ENCODE data around the gene NT5DC1. TPM values are rescaled to one million over a fixed set of nuclear protein-coding genes. Genes with fewer than 3 reads are reported as not detected.

The NT5DC1 gene
- polyA plus RNA-seq, 3 donors, result 18.2 to 39.0 (median 28.3) TPM

DNA sequence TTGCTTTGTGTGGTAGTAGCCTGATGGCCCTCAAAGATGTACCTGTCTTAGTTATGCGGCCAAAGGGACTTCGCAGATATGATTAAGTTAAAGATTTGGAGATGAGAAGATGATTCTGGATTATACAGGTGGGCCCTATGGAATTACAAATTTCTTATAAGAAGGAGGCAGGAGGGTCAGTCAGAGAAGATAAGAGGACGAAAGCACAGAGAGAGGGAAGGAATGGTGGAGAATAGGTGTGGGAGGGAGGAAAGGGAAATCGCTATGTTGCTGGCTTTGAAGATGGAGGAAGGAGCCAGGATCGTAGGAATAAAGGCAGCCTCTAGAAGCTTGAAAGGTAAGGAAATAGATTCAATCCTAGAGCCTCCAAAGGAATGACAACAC is 180.3 kb downstream of the NT5DC1 start:
- WGBS (ENCODE audit: insufficient coverage), result 96% methylated on average over 3 of the region's 5 CpGs

DNA sequence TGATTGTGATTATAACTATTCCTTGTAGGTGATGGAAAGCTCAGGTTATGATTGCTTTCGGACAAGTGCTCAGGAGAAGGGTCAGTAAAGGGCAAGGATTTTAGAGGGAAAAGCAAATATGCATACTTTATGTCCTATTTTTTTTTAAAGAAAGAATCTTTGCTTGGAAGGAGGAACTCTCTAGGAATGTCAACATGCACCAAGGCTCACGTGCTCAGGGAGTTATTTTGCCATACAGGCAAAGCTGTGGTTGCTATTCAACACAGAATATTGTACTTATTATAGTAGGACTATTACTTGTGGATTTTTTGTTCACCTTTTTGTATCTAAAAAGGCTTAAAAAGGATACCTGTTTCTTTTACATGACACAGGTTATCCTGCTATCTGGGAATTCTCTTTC is 182.0 kb downstream of the NT5DC1 start:
- TF ChIP-seq, protein P1, sequence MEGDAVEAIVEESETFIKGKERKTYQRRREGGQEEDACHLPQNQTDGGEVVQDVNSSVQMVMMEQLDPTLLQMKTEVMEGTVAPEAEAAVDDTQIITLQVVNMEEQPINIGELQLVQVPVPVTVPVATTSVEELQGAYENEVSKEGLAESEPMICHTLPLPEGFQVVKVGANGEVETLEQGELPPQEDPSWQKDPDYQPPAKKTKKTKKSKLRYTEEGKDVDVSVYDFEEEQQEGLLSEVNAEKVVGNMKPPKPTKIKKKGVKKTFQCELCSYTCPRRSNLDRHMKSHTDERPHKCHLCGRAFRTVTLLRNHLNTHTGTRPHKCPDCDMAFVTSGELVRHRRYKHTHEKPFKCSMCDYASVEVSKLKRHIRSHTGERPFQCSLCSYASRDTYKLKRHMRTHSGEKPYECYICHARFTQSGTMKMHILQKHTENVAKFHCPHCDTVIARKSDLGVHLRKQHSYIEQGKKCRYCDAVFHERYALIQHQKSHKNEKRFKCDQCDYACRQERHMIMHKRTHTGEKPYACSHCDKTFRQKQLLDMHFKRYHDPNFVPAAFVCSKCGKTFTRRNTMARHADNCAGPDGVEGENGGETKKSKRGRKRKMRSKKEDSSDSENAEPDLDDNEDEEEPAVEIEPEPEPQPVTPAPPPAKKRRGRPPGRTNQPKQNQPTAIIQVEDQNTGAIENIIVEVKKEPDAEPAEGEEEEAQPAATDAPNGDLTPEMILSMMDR (IDR thresholded peaks at IDR 0.05), result no peak
- no peaks in the 10 kb centered on the region for H3K27me3 ChIP-seq (ENCODE audit: control insufficient read depth in 2 of 2, insufficient read depth in 2 of 2, low read length in 2 of 2)
- peaks cover 0 to 7% of the 10 kb centered on the region in 2 donors for H3K36me3 Mint-ChIP-seq
- peaks cover 18 to 20% of the 10 kb centered on the region in 2 donors for H3K4me1 ChIP-seq (ENCODE audit: control insufficient read depth in 1 of 2, insufficient read depth in 2 of 2, low read length in 2 of 2)
- peaks cover 18% of the 10 kb centered on the region for H3K4me1 Mint-ChIP-seq
- no peak overlapping the region for H2AFZ ChIP-seq (ENCODE audit: insufficient read depth, low read depth, low read length, poor library complexity, severe bottlenecking)
- peaks cover 19% of the 10 kb centered on the region for H3K79me2 ChIP-seq (ENCODE audit: insufficient read depth, low read length)
- H3K4me3 ChIP-seq (replicated peaks in 1 of 3; ENCODE audit: low read depth in 2 of 3, low read length in 3 of 3), result no peak overlapping the region
- no peak overlapping the region for H3K27ac ChIP-seq (ENCODE audit: low read depth in 1 of 2, low read length in 2 of 2)
- H3K4me2 ChIP-seq (replicated peaks; ENCODE audit: extremely low read depth, low read length, poor library complexity, severe bottlenecking), result no peak overlapping the region
- no peaks in the 10 kb centered on the region for H3K9me3 ChIP-seq (replicated peaks in 1 of 2; ENCODE audit: control insufficient read depth in 1 of 2, insufficient read depth in 1 of 2, low read length in 2 of 2)
- peaks cover 0 to 2% (median 1%) of the 10 kb centered on the region in 3 donors for H3K27me3 Mint-ChIP-seq (ENCODE audit: low read depth in 3 of 3)
- H3K27ac Mint-ChIP-seq, result no peak overlapping the region
- H3K9me3 Mint-ChIP-seq, result peaks cover 0 to 6% (median 0%) of the 10 kb centered on the region in 7 donors
- H3K9ac ChIP-seq (ENCODE audit: insufficient read depth, low read length, poor library complexity, severe bottlenecking), result no peak overlapping the region
- no peak overlapping the region for H3K4me3 Mint-ChIP-seq
- intact Hi-C loops (cut with micrococcal nuclease), result no loop called here
- WGBS (ENCODE audit: insufficient coverage), result no CpG with 5 or more reads among the region's 2 CpGs
- H3K36me3 ChIP-seq (replicated peaks in 1 of 2; ENCODE audit: control insufficient read depth in 1 of 2, insufficient read depth in 2 of 2, low read length in 2 of 2), result no peaks in the 10 kb centered on the region
- no peak for DNase-seq
- H4K20me1 ChIP-seq (ENCODE audit: insufficient read depth, low read length), result peaks cover 7% of the 10 kb centered on the region

More for the DNA sequence above, 180.3 kb downstream of the NT5DC1 start:
- Histone ChIP-seq H3K9ac (ENCODE audit: insufficient read depth, low read length, poor library complexity, severe bottlenecking) (no peak overlapping the region), H3K36me3 (replicated peaks in 1 of 2; ENCODE audit: control insufficient read depth in 1 of 2, insufficient read depth in 2 of 2, low read length in 2 of 2) (no peaks in the 10 kb centered on the region), H3K27ac (ENCODE audit: low read depth in 1 of 2, low read length in 2 of 2) (no peak overlapping the region), H3K4me2 (replicated peaks; ENCODE audit: extremely low read depth, low read length, poor library complexity, severe bottlenecking) (no peak overlapping the region), H3K27me3 (ENCODE audit: control insufficient read depth in 2 of 2, insufficient read depth in 2 of 2, low read length in 2 of 2) (no peaks in the 10 kb centered on the region), H3K79me2 (ENCODE audit: insufficient read depth, low read length) (peaks cover 37% of the 10 kb centered on the region), H3K4me3 (replicated peaks in 1 of 3; ENCODE audit: low read depth in 2 of 3, low read length in 3 of 3) (no peak overlapping the region), H3K4me1 (ENCODE audit: control insufficient read depth in 1 of 2, insufficient read depth in 2 of 2, low read length in 2 of 2) (peaks cover 30 to 38% of the 10 kb centered on the region in 2 donors), H2AFZ (ENCODE audit: insufficient read depth, low read depth, low read length, poor library complexity, severe bottlenecking) (peak overlapping the region; percentile 86), H3K9me3 (replicated peaks in 1 of 2; ENCODE audit: control insufficient read depth in 1 of 2, insufficient read depth in 1 of 2, low read length in 2 of 2) (no peaks in the 10 kb centered on the region), H4K20me1 (ENCODE audit: insufficient read depth, low read length) (peaks cover 18% of the 10 kb centered on the region)
- Mint-ChIP-seq H3K36me3 (peaks cover 5 to 8% of the 10 kb centered on the region in 2 donors), H3K4me1 (peaks cover 33% of the 10 kb centered on the region), H3K4me3 (peak overlapping the region in 1 of 2 donors; percentile 9), H3K27ac (peak overlapping the region in 4 of 7 donors; percentile 98 to 99 (median 99)), H3K9me3 (peaks cover 0 to 6% (median 0%) of the 10 kb centered on the region in 7 donors), H3K27me3 (ENCODE audit: low read depth in 3 of 3) (peaks cover 0 to 2% (median 1%) of the 10 kb centered on the region in 3 donors)
- intact Hi-C loops (cut with micrococcal nuclease), result no loop called here
- DNase-seq, result no peak
- TF ChIP-seq, protein P1 (IDR thresholded peaks at IDR 0.05), result no peak
